KMS-11 (cell line): ENCODE measurements around the gene GPR160.
A peak's percentile ranks its signal among the peaks of the same experiment; 100 is the strongest.

Source experiments
- H2AFZ ChIP-seq: fragments of 200-600 bp; sonication (generic); 2 replicates; pipeline ENCODE4 v1.6.1; 2016; ENCODE audit warnings: antibody characterized with exemption, mixed run types, low read depth
- H3K27ac ChIP-seq: fragments of 200-600 bp; sonication (generic); 2 replicates; pipeline ENCODE4 v1.6.1; 2016; ENCODE audit warnings: mild to moderate bottlenecking, mixed run types
- H3K27me3 ChIP-seq: fragments of 200-600 bp; sonication (generic); 2 replicates; pipeline ENCODE4 v1.6.1; 2017; ENCODE audit warnings: mild to moderate bottlenecking, low read depth, mixed run types, moderate library complexity; ENCODE audit not compliant: insufficient read depth
- H3K36me3 ChIP-seq: fragments of 200-600 bp; sonication (generic); 2 replicates; pipeline ENCODE4 v1.6.1; 2017; ENCODE audit warnings: mild to moderate bottlenecking, mixed run types; ENCODE audit not compliant: insufficient read depth
- H3K4me1 ChIP-seq: fragments of 200-600 bp; sonication (generic); 2 replicates; pipeline ENCODE4 v1.6.1; 2016; ENCODE audit warnings: mild to moderate bottlenecking, low read depth, mixed run types; ENCODE audit not compliant: poor library complexity, severe bottlenecking
- H3K4me2 ChIP-seq: fragments of 200-600 bp; sonication (generic); 2 replicates; pipeline ENCODE4 v1.7.0; 2016; ENCODE audit warnings: mild to moderate bottlenecking, mixed run types
- H3K4me3 ChIP-seq: fragments of 200-600 bp; sonication (generic); IDR thresholded peaks from 2 replicates; pipeline ENCODE4 v1.6.1; 2017; ENCODE audit warnings: low read depth, low read length, mixed read lengths; ENCODE audit not compliant: insufficient read depth
- H3K79me2 ChIP-seq: fragments of 200-600 bp; sonication (generic); 2 replicates; pipeline ENCODE4 v1.6.1; 2016; ENCODE audit warnings: low read depth, mixed run types; ENCODE audit not compliant: insufficient read depth
- H3K9ac ChIP-seq: fragments of 200-600 bp; sonication (generic); 2 replicates; pipeline ENCODE4 v1.6.1; 2016; ENCODE audit warnings: mild to moderate bottlenecking, mixed run types
- H4K20me1 ChIP-seq: fragments of 200-600 bp; sonication (generic); 2 replicates; pipeline ENCODE4 v1.6.1; 2016; ENCODE audit warnings: mild to moderate bottlenecking, mixed run types; ENCODE audit not compliant: insufficient read depth
- CTCF ChIP-seq: fragments of 200-600 bp; sonication (generic); conservative IDR thresholded peaks from 2 replicates; pipeline ENCODE4 v1.6.1; 2017; ENCODE audit warnings: low read depth, mild to moderate bottlenecking, antibody characterized with exemption, low read length, moderate library complexity, mixed read lengths

GPR160 gene

GRCh38 chr3:170128259-170128976 lies 90.6 kb downstream of the GPR160 start:
- Histone ChIP-seq H3K79me2 (peaks cover 28% of the 10 kb centered on the region), H3K36me3 (no peaks in the 10 kb centered on the region), H2AFZ (no peak overlapping the region), H3K9ac (peak overlapping the region; percentile 25; the same call in 1 of the 2 replicates), H3K4me1 (peaks cover 85% of the 10 kb centered on the region), H3K27me3 (no peaks in the 10 kb centered on the region), H3K27ac (peak overlapping the region; percentile 72), H3K4me3 (no peak overlapping the region), H4K20me1 (no peaks in the 10 kb centered on the region), H3K4me2 (peak overlapping the region; percentile 93)
- TF ChIP-seq CTCF = no peak

GRCh38 chr3:170128977-170129431 lies 91.2 kb downstream of the GPR160 start:
- TF ChIP-seq CTCF = no peak
- H4K20me1 ChIP-seq = no peaks in the 10 kb centered on the region
- H3K79me2 ChIP-seq = peaks cover 28% of the 10 kb centered on the region
- no peaks in the 10 kb centered on the region for H3K36me3 ChIP-seq
- H3K4me2 ChIP-seq = peak overlapping the region; percentile 93
- H2AFZ ChIP-seq = no peak overlapping the region
- H3K4me1 ChIP-seq = peaks cover 90% of the 10 kb centered on the region
- H3K9ac ChIP-seq = no peak overlapping the region; the same call in 1 of the 2 replicates
- H3K27me3 ChIP-seq = no peaks in the 10 kb centered on the region
- peak overlapping the region; percentile 72 for H3K27ac ChIP-seq
- H3K4me3 ChIP-seq = no peak overlapping the region

GRCh38 chr3:170130532-170130931 lies 92.7 kb downstream of the GPR160 start:
- H3K9ac ChIP-seq = no peak overlapping the region
- peak overlapping the region; percentile 93; the same call in 1 of the 2 replicates for H3K4me2 ChIP-seq
- peak overlapping the region; percentile 72; the same call in 1 of the 2 replicates for H3K27ac ChIP-seq
- H4K20me1 ChIP-seq = no peaks in the 10 kb centered on the region
- H2AFZ ChIP-seq = no peak overlapping the region
- TF ChIP-seq CTCF = no peak
- peaks cover 31% of the 10 kb centered on the region for H3K79me2 ChIP-seq
- peaks cover 82% of the 10 kb centered on the region for H3K4me1 ChIP-seq
- no peaks in the 10 kb centered on the region; the same call in 1 of the 2 replicates for H3K36me3 ChIP-seq
- H3K4me3 ChIP-seq = peak overlapping the region; percentile 28
- no peaks in the 10 kb centered on the region for H3K27me3 ChIP-seq

GRCh38 chr3:170132335-170132734 lies 94.5 kb downstream of the GPR160 start:
- Histone ChIP-seq H2AFZ (no peak overlapping the region), H3K27me3 (no peaks in the 10 kb centered on the region), H4K20me1 (no peaks in the 10 kb centered on the region), H3K4me2 (peak overlapping the region; percentile 28; the same call in 1 of the 2 replicates), H3K4me3 (no peak overlapping the region), H3K9ac (no peak overlapping the region), H3K36me3 (no peaks in the 10 kb centered on the region; the same call in 1 of the 2 replicates), H3K4me1 (peaks cover 66% of the 10 kb centered on the region), H3K27ac (peak overlapping the region; percentile 33), H3K79me2 (peaks cover 19% of the 10 kb centered on the region)
- TF ChIP-seq CTCF = no peak
